ENCODE data around the gene FKBP11. TPM values are rescaled to one million over a fixed set of nuclear protein-coding genes. Genes with fewer than 3 reads are reported as not detected.
A peak's percentile ranks its signal among the peaks of the same experiment; 100 is the strongest.

Gene FKBP11
- total and polyA plus RNA-seq, 2 of the 13 experiments (the other 11 are each of a cell fraction or from before 2014, with no cell fraction given): 15.5 to 19.4 TPM

- TF ChIP-seq ATF6 (CRISPR knock-in tag; conservative IDR thresholded peaks at IDR 0.05) (no peak), MBNL3 (CRISPR knock-in tag; conservative IDR thresholded peaks at IDR 0.05) (no peak), SMAD3 (CRISPR knock-in tag; IDR thresholded peaks at IDR 0.05) (peak; percentile 96), ZFP36 (IDR thresholded peaks at IDR 0.05; ENCODE audit: borderline replicate concordance, low read depth, low read length, partially characterized antibody) (peak; percentile 46), TBX2 (CRISPR knock-in tag; IDR thresholded peaks at IDR 0.05; ENCODE audit: borderline replicate concordance) (peak; percentile 79; the same call in 1 of the 2 replicates), PATZ1 (CRISPR knock-in tag; IDR thresholded peaks at IDR 0.05) (peak; percentile 46; the same call in 1 of the 2 replicates), ZBED4 (CRISPR knock-in tag; IDR thresholded peaks at IDR 0.05; ENCODE audit: borderline replicate concordance) (peak; percentile 61; the same call in 1 of the 2 replicates), MED13 (CRISPR knock-in tag; IDR thresholded peaks at IDR 0.05) (0 out of 2 replicates have a peak, but pooled peaks have one; percentile 53), ZNF768 (CRISPR knock-in tag; IDR thresholded peaks at IDR 0.05) (no peak), ZNF441 (CRISPR knock-in tag; IDR thresholded peaks at IDR 0.05; ENCODE audit: borderline replicate concordance) (no peak), CEBPG (CRISPR knock-in tag; IDR thresholded peaks at IDR 0.05) (peak; percentile 85), JARID2 (CRISPR knock-in tag; IDR thresholded peaks at IDR 0.05; ENCODE audit: insufficient replicate concordance) (no peak), HDAC1 (CRISPR knock-in tag; IDR thresholded peaks at IDR 0.05) (peak; percentile 95), NR2F2 (IDR thresholded peaks at IDR 0.05; ENCODE audit: borderline replicate concordance, low read depth) (peak; percentile 100), CBX2 (IDR thresholded peaks at IDR 0.05; ENCODE audit: low read depth, low read length) (no peak), CBX2 (CRISPR knock-in tag; IDR thresholded peaks at IDR 0.05; ENCODE audit: low read depth) (no peak), ZNF260 (CRISPR knock-in tag; IDR thresholded peaks at IDR 0.05; ENCODE audit: borderline replicate concordance, low read depth) (no peak), SP4 (CRISPR knock-in tag; IDR thresholded peaks at IDR 0.05) (no peak), NCOA5 (CRISPR knock-in tag; IDR thresholded peaks at IDR 0.05) (no peak), MTF1 (CRISPR knock-in tag; IDR thresholded peaks at IDR 0.05) (no peak), ZFP90 (CRISPR knock-in tag; IDR thresholded peaks at IDR 0.05; ENCODE audit: borderline replicate concordance) (peak; percentile 40; the same call in 1 of the 2 replicates), CBFB (CRISPR knock-in tag; IDR thresholded peaks at IDR 0.05) (no peak), RFX3 (CRISPR knock-in tag; IDR thresholded peaks at IDR 0.05) (no peak), TFAP4 (IDR thresholded peaks at IDR 0.05; ENCODE audit: borderline replicate concordance, low read depth) (peak; percentile 39; the same call in 1 of the 2 replicates)
Measured at GRCh38 chr12:48910196-48910595, 15.1 kb downstream of the FKBP11 start (continued).
